IPS DF 4.7 (cell line): ENCODE data around the gene TANGO6.
"Not testable (repeated sequence)": the region's sequence is repeated elsewhere in the genome, so short reads cannot be mapped to it uniquely, and the experiment has no call there.

Experiments used
- DNase-seq: peaks from one replicate; pipeline ENCODE4 v3.0.0-alpha.2; 2013; ENCODE audit warnings: low spot score; ENCODE audit errors: extremely low read depth

Gene TANGO6

DNA sequence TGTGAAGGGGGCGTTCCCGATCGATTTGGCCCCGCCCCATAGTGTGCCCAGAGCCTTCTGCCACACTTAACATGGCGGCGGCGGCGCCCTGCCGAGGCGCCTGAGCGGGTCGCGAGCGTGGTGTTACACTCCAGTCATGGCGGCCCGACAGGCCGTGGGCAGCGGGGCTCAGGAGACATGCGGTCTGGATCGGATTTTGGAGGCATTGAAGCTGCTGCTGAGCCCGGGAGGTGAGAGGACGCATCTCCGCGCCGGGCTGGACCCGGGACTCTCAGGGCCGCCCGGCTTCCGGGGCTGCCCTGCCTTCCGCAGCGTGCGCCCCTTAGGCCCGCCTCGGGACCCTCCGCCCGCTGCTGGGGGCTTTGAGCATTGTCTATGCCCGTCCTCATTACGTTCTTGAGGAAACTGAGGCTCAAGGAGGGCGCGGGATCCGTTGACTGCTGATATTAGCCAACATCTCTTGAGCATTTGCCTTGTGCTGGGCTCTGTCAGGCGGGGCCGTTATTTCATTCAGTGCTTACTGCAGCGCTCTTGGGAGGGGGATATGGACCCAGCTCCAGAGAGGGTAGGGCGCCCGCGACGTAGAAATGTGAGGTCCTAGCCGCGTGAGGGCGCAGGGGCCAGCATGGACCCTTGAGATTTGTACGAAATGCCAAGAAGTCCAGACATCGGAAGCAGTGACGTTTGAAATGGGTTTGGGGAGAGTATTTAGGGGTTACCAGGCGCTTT lies at the start of gene TANGO6:
TANGO6 (plus strand) TSS at position 50 of the 729 bp plus-strand sequence; CDS start at position 137, 87 bp downstream.
- peak; percentile 46 for DNase-seq

DNA sequence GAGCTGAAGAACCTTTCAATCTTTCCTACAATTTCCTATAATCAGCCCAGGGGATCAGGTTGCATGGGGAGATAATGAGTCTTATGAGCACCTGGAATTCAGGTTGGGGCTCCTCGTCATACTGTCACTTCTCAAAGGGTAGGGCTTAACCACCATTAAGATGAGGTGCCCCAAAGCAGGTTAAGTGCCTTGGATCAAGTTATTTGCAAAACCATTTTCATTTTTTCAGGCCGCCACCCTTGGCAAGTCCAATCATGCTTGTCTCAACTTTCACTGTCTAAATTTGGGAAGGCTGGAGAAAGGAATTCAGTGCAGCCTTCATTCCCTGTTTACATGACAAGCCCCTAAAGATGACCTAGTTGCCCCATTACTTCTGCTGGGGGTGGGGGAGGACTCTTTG lies 44.9 kb upstream of the TANGO6 start:
- DNase-seq = no peak

DNA sequence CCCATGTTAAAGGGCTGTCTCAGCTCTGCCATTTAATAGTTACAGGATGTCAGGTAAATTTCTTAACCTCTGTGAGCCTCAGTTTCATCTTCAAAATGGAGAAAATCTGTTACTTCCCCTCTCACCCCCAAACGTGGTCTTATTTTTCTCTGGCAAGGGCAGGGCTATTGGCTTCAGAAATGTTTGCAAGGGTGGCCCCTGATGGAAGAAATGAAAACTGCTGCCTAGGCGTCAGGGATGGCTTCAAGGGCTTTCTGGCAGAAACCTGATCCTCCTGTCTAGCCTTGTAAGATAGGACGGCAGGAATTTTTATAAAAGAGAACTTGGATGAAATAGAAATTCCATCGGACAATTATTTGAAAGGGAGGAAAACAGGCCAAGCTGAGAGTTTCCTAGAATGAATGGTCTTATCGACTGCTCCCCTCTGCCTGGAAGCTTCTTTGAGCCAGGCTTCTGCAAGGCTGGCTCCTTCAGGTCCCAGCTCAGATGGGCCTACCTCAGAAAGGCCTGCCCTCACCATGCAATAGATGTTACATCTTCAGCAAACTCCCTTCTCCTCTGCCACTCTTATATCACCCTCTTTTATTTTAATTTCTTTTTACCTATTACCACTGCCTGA lies 43.0 kb upstream of the TANGO6 start:
- DNase-seq = no peak

DNA sequence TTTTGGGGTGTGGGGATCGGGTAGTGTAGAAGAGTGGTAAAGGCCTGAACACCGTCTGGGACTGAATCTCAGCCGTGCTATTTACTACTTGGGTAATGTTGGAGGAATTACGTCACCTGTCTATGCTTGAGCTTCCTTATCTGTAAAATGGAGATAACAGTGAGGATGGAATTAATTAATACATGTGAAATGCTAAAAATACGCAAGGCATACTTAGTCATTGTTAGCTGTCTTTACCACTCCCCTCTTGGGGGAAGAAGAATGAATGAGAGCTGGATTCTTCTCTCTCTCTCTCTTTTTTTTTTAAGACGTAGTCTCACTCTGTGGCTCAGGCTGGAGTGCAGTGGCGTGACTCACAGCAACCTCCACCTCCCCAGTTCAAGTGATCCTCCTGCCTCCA lies 41.1 kb upstream of the TANGO6 start:
- DNase-seq = no peak

DNA sequence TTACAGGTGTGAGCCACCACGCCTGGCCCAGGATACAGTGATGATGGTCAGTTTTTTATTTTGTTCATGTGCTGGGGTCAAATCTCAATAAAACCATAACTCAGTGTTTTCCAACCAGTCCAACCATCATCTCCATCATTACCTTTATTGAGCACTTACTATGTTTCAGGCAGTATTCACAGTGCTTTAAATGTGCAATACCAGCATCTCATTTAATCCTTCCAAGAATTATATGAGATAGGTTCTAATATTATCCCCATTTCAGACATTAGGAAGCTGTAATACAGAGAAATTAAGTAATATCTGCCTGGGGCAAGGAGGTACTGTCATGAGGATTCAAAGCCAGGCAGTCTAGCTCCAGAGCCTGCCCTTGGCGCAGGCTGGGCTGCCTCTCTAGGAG lies 36.9 kb upstream of the TANGO6 start:
- DNase-seq = no peak

DNA sequence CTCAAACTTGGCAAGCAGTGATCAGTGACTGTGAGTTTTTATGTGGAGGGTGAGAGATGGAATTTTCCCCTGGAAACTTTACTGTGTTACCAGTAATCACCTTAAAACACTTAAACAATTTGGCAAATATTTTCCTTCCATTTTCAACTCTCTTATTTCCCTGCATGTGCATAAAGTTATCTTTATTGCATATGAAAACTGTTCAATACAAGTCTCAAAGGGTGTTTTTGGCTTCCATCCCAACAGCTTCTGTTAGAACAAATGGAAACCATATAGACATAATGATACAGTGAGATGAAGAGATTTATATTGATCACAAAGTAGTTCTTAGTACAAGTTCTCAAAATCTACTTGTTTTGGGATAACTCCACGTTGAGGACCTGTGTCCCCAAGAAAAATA lies 36.4 kb upstream of the TANGO6 start:
- no peak for DNase-seq

DNA sequence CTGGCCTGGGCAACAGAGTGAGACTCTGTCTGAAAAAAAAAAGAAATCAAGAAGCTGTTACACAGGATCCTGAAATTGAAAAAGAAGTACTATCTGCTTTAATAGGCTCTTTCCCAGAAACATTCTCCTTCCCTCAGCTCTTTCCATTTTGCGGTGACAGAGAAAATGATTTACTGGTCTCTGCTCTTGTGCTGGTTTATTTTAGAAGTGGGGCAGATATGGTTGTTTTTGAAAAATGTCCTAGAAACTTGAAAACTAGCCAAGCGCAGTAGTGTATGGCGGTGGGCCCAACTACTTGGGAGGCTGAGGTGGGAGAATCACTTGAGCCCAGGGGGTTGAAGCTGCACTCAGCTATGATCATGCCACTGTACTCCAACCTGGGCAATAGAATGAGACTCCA lies 28.8 kb upstream of the TANGO6 start:
- no peak for DNase-seq

DNA sequence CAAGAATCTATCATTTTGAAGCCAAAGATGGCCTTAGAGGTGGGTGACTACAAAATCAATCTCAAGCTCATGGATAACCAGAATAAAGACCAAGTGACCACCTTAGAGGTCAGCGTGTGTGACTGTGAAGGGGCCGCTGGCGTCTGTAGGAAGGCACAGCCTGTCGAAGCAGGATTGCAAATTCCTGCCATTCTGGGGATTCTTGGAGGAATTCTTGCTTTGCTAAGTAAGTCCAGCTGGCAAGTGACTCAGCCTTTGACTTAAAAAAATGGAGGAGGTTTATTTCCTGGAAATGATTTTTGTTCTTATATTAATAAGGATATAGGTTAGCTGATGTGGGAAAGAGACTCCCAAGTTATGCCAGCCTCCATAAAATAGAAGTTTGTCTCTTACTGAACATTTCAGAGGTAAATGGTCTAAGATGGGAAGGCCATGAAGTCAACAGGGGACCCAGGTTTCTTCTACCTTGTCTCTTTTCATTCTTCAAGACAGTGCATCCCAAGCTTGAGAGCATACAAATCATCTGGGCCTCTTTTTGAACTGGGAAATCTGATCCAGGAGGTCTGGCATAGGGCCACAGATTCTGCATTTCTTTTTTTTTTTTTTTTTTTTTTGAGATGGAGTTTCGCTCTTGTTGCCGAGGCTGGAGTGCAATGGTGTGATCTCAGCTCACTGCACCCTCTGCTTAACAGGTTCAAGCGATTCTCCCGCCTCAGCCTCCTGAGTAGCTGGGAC lies 19.8 kb upstream of the TANGO6 start:
- peak; percentile 16 for DNase-seq

DNA sequence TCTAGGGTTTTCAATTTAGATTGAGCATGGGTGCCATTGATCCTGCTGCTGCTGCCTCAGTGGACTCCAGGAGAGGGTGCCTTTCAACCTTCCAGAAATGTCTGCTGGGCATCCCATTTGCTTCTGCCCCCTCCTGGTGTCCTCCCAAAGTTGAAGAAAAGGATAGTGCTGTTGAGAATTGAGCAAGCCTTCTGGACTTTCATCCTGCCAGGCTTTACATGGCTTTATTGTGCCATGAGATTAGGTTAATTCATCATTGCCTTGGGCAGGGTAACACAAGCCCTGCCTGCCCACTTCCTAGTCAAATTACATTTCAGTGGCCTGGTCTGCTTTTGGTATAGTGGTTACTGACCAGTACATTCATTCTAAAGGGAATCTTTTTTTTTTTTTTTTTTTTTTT lies 17.9 kb upstream of the TANGO6 start:
- DNase-seq = no peak

DNA sequence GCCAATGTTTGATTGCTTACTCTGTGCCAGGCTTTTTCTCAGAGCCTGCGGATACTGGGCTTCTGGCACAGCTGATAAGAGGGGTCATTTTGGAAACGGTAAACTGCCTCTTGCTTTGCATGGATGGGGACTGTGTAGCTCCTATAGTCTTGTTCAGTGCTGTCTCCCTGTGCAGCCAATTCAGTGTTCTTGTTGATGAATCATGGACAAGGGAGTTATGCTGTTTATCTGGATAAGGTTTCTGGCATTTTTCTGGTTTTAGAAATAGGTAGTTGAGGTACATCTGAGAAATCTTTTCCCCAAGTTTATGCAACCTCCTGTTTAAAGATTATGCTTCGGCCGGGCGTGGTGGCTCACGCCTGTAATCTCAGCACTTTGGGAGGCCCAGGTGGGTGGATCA lies 16.7 kb upstream of the TANGO6 start:
- no peak for DNase-seq

DNA sequence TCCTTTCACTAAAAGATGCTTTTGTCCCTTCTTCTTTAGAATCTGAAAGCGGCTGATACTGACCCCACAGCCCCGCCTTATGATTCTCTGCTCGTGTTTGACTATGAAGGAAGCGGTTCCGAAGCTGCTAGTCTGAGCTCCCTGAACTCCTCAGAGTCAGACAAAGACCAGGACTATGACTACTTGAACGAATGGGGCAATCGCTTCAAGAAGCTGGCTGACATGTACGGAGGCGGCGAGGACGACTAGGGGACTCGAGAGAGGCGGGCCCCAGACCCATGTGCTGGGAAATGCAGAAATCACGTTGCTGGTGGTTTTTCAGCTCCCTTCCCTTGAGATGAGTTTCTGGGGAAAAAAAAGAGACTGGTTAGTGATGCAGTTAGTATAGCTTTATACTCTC lies 10.1 kb upstream of the TANGO6 start:
- DNase-seq = no peak

DNA sequence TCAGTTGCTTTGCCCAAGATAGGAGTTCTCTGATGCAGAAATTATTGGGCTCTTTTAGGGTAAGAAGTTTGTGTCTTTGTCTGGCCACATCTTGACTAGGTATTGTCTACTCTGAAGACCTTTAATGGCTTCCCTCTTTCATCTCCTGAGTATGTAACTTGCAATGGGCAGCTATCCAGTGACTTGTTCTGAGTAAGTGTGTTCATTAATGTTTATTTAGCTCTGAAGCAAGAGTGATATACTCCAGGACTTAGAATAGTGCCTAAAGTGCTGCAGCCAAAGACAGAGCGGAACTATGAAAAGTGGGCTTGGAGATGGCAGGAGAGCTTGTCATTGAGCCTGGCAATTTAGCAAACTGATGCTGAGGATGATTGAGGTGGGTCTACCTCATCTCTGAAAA lies 8.8 kb upstream of the TANGO6 start:
- no peak for DNase-seq

DNA sequence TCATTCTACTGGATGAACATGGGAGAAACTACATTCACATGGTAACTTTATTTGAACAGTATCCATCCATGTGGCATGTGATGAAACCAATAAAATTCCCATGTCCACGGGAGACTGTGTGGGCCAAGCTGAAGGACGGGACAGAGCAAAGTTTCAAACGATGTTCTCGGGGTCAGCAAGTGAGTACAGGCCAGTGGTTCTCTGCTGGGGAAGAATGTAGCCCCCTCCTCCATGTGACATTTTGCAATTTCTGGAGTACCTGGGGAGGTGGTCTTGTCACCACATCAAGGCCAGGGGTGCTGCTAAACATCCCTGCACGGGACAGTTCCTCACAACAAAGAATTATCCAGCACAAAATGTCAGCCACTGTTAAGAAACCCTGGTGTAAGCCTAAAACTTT lies 7.4 kb upstream of the TANGO6 start:
- no peak for DNase-seq

DNA sequence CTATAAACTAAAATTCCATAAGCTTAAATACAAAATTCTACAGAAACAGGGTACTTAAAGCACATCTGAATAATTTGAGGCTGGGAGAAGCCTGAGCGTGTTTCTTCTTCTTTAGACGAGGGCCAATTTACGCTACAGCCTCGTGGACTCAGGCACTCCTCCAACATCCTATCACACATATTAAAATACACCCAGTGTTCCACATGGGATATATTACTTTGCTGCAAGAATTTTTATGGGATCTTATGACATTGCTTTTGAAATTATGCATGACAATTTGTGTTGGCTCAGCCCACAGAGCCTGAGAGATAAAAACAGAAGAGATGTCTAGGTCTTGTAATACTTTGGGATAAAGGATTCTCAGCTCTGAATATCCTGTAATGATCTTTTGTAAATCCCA lies 3.5 kb upstream of the TANGO6 start:
- DNase-seq = no peak

DNA sequence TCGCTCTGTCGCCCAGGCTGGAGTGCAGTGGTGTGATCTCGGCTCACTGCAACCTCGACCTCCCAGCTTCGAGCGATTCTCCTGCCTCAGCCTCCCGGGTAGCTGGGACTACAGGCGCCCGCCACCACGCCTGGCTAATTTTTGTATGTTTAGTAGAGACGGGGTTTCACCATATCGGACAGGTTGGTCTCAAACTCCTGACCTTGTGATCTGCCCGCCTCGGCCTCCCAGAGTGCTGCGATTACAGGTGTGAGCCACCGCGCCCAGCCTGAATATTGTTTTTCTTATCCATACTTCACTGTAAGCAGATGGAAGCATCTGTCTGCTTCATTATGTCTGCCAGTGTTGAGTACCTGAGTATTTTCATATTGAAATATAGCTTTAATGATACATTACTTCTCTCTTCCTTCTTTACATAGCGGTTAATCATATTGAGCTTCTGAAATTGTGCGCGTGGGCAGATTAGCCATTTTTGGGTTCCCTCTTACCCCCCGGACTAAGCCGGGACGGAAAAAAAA lies 308 bp upstream of the TANGO6 start:
- not testable (repeated sequence) for DNase-seq

DNA sequence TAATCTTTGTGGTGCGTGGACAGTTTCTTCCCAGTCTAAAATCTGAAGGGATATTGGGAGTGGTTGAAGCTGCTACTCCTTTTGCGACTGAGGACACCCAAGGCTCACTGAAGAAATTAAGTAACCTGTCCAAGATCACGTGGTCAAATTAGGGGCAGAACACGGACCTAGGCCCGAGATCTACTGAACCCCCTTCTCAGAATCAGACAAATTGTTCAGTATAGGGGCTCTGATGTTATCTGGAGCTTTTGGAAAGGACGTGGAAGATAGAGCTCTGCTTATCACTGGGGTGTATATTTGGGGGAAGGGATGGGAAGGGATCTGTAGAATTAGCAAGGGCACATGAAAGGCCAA lies 857 bp downstream of the TANGO6 start:
- DNase-seq = no peak

DNA sequence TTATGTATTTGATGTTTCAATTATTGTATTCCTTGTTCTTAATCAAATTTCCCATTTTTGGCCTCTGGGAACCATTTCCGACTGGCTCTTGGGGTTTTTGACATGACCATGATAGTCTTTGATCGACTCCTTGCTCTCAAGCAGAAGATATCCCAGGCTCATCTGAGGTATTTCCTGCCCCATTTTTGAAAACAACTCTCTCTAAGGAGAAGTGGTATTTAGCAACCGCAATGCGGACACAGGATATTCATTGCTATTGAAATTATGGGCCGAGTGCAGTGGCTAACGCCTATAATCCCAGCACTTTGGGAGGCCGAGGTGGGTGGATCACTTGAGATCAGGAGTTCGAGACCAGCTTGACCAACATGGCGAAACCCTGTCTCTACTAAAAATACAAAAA lies 5.5 kb downstream of the TANGO6 start:
- DNase-seq = no peak

DNA sequence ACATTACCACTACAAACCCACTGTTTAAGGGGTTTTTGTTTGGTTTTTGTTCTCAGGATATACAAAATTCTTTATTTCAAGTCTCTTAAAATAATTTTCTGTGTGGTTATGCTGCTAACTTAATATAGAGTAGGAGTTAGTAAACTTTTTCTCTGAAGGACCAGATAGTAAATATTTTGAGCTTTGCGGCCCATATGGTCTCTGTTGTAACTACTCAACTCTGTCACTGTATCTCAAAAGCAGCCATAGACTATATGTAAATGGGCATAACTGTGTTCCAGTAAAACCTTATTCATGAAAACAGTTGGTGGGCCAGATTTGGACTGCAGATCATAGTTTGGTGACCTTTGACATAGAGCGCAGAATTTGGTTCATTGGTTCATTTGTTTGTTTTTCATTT lies 7.2 kb downstream of the TANGO6 start:
- DNase-seq = no peak

DNA sequence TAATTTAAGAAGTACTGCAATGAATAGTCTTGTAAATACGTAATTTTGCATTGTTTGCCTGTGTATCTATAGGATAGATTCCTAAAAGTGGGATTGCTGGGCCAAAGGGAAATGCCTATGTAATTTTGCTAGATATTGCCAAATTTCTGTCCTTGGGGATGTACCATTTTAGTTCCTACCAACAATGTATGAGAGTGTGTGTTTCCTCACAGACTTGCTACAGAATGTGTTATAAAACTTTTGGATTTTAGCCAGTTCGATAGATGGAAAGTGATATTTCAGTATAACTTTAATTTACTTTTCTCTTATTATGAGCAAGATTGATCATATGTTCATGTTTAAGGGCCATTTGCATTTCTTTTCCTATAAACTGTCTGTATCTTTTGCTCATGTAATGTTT lies 8.3 kb downstream of the TANGO6 start:
- no peak for DNase-seq

DNA sequence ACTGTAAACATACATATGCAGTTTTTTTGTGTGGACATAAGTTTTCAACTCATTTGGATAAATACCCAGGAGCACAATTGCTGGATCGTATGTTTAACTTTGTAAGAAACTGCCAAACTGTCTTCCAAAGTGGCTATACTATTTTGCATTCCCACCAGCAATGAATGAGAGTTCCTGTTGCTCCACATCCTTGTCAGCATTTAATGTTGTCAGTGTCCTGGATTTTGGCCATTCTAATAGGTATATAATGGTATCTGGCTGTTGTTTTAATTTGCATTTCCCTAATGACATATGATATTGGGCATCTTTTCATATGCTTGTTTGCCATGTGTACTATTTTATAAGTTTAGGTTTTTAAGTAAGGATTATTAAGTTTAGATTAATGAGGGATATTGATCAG lies 14.1 kb downstream of the TANGO6 start:
- DNase-seq = no peak

DNA sequence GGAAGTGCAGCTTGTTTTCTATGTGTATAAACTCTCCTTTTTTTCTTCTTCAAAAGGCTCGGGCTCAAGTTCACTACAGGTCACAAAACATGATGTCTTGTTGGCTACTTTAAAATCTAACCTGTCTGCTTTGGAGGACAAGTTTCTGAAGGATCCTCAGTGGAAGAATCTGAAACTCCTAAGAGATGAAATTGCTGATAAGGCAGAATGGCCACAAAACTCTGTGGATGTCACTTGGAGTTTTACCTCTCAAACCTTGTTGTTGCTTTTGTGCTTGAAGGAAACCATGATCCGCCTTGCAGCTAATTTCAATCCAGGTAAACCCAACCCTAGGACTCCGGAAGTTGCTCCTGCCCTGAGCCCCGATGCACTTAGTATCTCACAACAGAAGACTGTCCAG lies 16.5 kb downstream of the TANGO6 start:
- DNase-seq = no peak
